Measurements from ENCODE around the gene C19orf12. TPM values are rescaled to one million over a fixed set of nuclear protein-coding genes. Genes with fewer than 3 reads are reported as not detected.

C19orf12 gene
- total RNA-seq, 1 experiment from 2014 or later, result 15.5 TPM

DNA sequence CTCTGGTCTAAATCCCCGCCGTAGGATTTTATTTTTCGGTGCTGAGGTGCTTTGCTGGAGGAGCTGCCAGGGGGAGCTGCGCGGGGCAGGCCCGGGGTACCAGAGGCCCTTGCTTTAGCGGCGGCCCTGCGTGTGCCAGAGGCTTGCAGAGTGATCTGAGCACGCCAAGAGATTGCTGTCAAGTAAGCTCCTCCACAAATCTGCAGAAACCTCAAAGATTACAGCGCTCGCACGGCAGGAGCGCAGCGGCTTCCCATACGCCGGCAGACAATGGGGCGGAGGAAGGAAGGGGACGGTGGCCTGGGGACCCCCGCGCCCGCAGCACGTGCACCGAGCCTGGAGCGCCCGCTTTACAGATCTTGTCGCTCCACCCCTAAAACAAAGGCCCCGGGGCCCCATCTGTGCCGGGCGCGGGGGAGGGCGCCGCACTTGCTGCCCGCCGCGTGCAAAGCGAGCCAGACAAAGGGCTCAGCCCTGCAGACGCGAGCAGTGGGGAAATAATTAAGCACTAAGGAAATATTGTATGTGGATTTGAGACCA, 9.1 kb upstream of the C19orf12 start (continued):
- TF ChIP-seq SP1 (CRISPR knock-in tag; conservative IDR thresholded peaks at IDR 0.05), result peak; percentile 42; the same call in 1 of the 2 replicates
- TF ChIP-seq, protein P1, sequence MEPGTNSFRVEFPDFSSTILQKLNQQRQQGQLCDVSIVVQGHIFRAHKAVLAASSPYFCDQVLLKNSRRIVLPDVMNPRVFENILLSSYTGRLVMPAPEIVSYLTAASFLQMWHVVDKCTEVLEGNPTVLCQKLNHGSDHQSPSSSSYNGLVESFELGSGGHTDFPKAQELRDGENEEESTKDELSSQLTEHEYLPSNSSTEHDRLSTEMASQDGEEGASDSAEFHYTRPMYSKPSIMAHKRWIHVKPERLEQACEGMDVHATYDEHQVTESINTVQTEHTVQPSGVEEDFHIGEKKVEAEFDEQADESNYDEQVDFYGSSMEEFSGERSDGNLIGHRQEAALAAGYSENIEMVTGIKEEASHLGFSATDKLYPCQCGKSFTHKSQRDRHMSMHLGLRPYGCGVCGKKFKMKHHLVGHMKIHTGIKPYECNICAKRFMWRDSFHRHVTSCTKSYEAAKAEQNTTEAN (CRISPR knock-in tag; IDR thresholded peaks at IDR 0.05), result peak; percentile 60; the same call in 1 of the 2 replicates
- TF ChIP-seq, protein P2, sequence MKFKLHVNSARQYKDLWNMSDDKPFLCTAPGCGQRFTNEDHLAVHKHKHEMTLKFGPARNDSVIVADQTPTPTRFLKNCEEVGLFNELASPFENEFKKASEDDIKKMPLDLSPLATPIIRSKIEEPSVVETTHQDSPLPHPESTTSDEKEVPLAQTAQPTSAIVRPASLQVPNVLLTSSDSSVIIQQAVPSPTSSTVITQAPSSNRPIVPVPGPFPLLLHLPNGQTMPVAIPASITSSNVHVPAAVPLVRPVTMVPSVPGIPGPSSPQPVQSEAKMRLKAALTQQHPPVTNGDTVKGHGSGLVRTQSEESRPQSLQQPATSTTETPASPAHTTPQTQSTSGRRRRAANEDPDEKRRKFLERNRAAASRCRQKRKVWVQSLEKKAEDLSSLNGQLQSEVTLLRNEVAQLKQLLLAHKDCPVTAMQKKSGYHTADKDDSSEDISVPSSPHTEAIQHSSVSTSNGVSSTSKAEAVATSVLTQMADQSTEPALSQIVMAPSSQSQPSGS (CRISPR knock-in tag; IDR thresholded peaks at IDR 0.05; ENCODE audit: borderline replicate concordance, low read depth), result no peak
- no peak for TF ChIP-seq ZNF396 (CRISPR knock-in tag; IDR thresholded peaks at IDR 0.05; ENCODE audit: borderline replicate concordance)
- TF ChIP-seq JAZF1 (CRISPR knock-in tag; IDR thresholded peaks at IDR 0.05), result no peak
- TF ChIP-seq, protein P3, sequence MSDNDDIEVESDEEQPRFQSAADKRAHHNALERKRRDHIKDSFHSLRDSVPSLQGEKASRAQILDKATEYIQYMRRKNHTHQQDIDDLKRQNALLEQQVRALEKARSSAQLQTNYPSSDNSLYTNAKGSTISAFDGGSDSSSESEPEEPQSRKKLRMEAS (CRISPR knock-in tag; IDR thresholded peaks at IDR 0.05), result peak; percentile 95
- peak; percentile 63; the same call in 1 of the 2 replicates for TF ChIP-seq FOXK1 (CRISPR knock-in tag; IDR thresholded peaks at IDR 0.05)
- TF ChIP-seq GTF2I (CRISPR knock-in tag; conservative IDR thresholded peaks at IDR 0.05), result no peak
- no peak for TF ChIP-seq NFATC4 (CRISPR knock-in tag; IDR thresholded peaks at IDR 0.05)
- no peak for TF ChIP-seq ATF1 (CRISPR knock-in tag; IDR thresholded peaks at IDR 0.05)
- no peak for TF ChIP-seq SMAD4 (CRISPR knock-in tag; IDR thresholded peaks at IDR 0.05)
- TF ChIP-seq NR2C2 (CRISPR knock-in tag; IDR thresholded peaks at IDR 0.05), result no peak
- no peak for TF ChIP-seq RELA (CRISPR knock-in tag; IDR thresholded peaks at IDR 0.05; ENCODE audit: borderline replicate concordance)
- TF ChIP-seq ZNF671 (CRISPR knock-in tag; IDR thresholded peaks at IDR 0.05), result no peak
- TF ChIP-seq, protein P4, sequence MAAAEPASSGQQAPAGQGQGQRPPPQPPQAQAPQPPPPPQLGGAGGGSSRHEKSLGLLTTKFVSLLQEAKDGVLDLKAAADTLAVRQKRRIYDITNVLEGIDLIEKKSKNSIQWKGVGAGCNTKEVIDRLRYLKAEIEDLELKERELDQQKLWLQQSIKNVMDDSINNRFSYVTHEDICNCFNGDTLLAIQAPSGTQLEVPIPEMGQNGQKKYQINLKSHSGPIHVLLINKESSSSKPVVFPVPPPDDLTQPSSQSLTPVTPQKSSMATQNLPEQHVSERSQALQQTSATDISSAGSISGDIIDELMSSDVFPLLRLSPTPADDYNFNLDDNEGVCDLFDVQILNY (CRISPR knock-in tag; IDR thresholded peaks at IDR 0.05), result no peak
- TF ChIP-seq TEAD4 (CRISPR knock-in tag; IDR thresholded peaks at IDR 0.05), result no peak
- no peak for TF ChIP-seq CREB1 (CRISPR knock-in tag; IDR thresholded peaks at IDR 0.05)

DNA sequence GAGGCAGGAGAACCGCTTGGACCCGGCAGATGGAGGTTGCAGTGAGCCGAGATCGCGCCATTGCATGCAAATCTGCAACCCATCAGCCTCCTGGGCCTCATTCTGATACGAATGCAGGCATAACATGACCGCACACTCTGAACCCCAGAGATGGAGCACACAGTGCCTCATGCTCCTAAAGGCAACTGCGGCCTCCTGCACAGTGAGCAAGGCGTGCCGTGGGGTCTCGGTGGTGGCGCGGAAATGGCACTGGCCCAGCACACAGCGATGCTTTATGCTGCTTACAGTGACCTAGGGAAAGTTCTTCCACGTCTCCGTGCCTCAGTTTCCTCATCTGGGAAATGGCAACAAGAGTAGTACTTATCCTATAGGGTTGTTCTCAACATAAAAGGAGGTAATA, 2.0 kb upstream of the C19orf12 start:
- H3K36me3 Mint-ChIP-seq, result no peaks in the 10 kb centered on the region
- no peaks in the 10 kb centered on the region for H3K9me3 Mint-ChIP-seq
- ATAC-seq (no peak), DNase-seq (ENCODE audit: low spot score) (no peak)
- H3K4me3 Mint-ChIP-seq, result no peak overlapping the region
- no peak overlapping the region for H3K27ac Mint-ChIP-seq
- POLR2A ChIA-PET, result interaction anchor here (1.2 kb wide), 1 partner anchor 111 kb away, joined by 6 read pairs; the partner anchor contains the start of gene POP4
- H3K4me1 Mint-ChIP-seq, result peaks cover 32% of the 10 kb centered on the region
- CTCF ChIA-PET, result interaction anchor here (0.6 to 4.4 kb wide), 67 partner anchors 8 to 617 kb away, joined by 3 to 63 read pairs (median 5); partner anchors contain the start of genes PLEKHF1, POP4 and URI1
- TF ChIP-seq ZNF138 (CRISPR knock-in tag; conservative IDR thresholded peaks at IDR 0.05) (no peak), TEAD4 (CRISPR knock-in tag; IDR thresholded peaks at IDR 0.05) (no peak), NFE2L1 (CRISPR knock-in tag; IDR thresholded peaks at IDR 0.05) (no peak), TP53 (CRISPR knock-in tag; IDR thresholded peaks at IDR 0.05) (no peak), RORB (CRISPR knock-in tag; IDR thresholded peaks at IDR 0.05) (no peak), FOXJ3 (CRISPR knock-in tag; IDR thresholded peaks at IDR 0.05; ENCODE audit: borderline replicate concordance) (no peak)
- TF ChIP-seq, protein P1 (CRISPR knock-in tag; IDR thresholded peaks at IDR 0.05), result no peak
- TF ChIP-seq, protein P5, sequence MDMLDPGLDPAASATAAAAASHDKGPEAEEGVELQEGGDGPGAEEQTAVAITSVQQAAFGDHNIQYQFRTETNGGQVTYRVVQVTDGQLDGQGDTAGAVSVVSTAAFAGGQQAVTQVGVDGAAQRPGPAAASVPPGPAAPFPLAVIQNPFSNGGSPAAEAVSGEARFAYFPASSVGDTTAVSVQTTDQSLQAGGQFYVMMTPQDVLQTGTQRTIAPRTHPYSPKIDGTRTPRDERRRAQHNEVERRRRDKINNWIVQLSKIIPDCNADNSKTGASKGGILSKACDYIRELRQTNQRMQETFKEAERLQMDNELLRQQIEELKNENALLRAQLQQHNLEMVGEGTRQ (CRISPR knock-in tag; IDR thresholded peaks at IDR 0.05), result no peak
- TF ChIP-seq, protein P6, sequence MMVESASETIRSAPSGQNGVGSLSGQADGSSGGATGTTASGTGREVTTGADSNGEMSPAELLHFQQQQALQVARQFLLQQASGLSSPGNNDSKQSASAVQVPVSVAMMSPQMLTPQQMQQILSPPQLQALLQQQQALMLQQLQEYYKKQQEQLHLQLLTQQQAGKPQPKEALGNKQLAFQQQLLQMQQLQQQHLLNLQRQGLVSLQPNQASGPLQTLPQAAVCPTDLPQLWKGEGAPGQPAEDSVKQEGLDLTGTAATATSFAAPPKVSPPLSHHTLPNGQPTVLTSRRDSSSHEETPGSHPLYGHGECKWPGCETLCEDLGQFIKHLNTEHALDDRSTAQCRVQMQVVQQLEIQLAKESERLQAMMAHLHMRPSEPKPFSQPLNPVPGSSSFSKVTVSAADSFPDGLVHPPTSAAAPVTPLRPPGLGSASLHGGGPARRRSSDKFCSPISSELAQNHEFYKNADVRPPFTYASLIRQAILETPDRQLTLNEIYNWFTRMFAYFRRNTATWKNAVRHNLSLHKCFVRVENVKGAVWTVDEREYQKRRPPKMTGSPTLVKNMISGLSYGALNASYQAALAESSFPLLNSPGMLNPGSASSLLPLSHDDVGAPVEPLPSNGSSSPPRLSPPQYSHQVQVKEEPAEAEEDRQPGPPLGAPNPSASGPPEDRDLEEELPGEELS (CRISPR knock-in tag; IDR thresholded peaks at IDR 0.05), result no peak
- H3K27me3 Mint-ChIP-seq (ENCODE audit: low read depth), result no peaks in the 10 kb centered on the region
